ENCODE measurements around the gene RNF225.

Gene RNF225

GRCh38 chr19:58395979-58396627 is 647 bp downstream of the RNF225 start:
- no peaks in the 10 kb centered on the region for H4K20me1 ChIP-seq (ENCODE audit: insufficient read depth, low read length)
- no peaks in the 10 kb centered on the region for H3K9me3 ChIP-seq (replicated peaks; ENCODE audit: insufficient read depth, low read length)
- no peaks in the 10 kb centered on the region; the same call in 1 of the 2 replicates for H3K36me3 ChIP-seq (replicated peaks; ENCODE audit: insufficient read depth, low read length)
- H3K27ac ChIP-seq (ENCODE audit: low read length), result no peak overlapping the region
- TF ChIP-seq, protein P1, sequence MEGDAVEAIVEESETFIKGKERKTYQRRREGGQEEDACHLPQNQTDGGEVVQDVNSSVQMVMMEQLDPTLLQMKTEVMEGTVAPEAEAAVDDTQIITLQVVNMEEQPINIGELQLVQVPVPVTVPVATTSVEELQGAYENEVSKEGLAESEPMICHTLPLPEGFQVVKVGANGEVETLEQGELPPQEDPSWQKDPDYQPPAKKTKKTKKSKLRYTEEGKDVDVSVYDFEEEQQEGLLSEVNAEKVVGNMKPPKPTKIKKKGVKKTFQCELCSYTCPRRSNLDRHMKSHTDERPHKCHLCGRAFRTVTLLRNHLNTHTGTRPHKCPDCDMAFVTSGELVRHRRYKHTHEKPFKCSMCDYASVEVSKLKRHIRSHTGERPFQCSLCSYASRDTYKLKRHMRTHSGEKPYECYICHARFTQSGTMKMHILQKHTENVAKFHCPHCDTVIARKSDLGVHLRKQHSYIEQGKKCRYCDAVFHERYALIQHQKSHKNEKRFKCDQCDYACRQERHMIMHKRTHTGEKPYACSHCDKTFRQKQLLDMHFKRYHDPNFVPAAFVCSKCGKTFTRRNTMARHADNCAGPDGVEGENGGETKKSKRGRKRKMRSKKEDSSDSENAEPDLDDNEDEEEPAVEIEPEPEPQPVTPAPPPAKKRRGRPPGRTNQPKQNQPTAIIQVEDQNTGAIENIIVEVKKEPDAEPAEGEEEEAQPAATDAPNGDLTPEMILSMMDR (IDR thresholded peaks at IDR 0.05; ENCODE audit: low read length), result no peak
- TF ChIP-seq EZH2 (optimal IDR thresholded peaks at IDR 0.05; ENCODE audit: low read depth, low read length) (no peak), EZH2phosphoT487 (IDR thresholded peaks at IDR 0.05; ENCODE audit: low read length) (no peak)
- H3K27me3 ChIP-seq (replicated peaks; ENCODE audit: insufficient read depth, low read length), result no peaks in the 10 kb centered on the region
- H2AFZ ChIP-seq (ENCODE audit: low read length), result no peak overlapping the region
- H3K4me3 ChIP-seq (ENCODE audit: low read length), result no peak overlapping the region
- no peak for DNase-seq
- peaks cover 7% of the 10 kb centered on the region; the same call in 1 of the 2 replicates for H3K79me2 ChIP-seq (ENCODE audit: low read length)
- H3F3A ChIP-seq (ENCODE audit: insufficient read depth, low read length), result no peaks in the 10 kb centered on the region
- no peak overlapping the region for H3K4me2 ChIP-seq (ENCODE audit: low read depth, low read length)
- no peaks in the 10 kb centered on the region for H3K9me2 ChIP-seq (replicated peaks; ENCODE audit: insufficient read depth, low read length)
- no peak overlapping the region for H3K9ac ChIP-seq (ENCODE audit: low read length)
- no peaks in the 10 kb centered on the region for H3K4me1 ChIP-seq (ENCODE audit: low read length)

GRCh38 chr19:58396691-58397532 is 1.5 kb downstream of the RNF225 start:
- H3K79me2 ChIP-seq (ENCODE audit: low read length), result peaks cover 7% of the 10 kb centered on the region; the same call in 1 of the 2 replicates
- H3K4me3 ChIP-seq (ENCODE audit: low read length), result no peak overlapping the region
- no peak overlapping the region for H3K27ac ChIP-seq (ENCODE audit: low read length)
- no peaks in the 10 kb centered on the region; the same call in 1 of the 2 replicates for H3K36me3 ChIP-seq (replicated peaks; ENCODE audit: insufficient read depth, low read length)
- TF ChIP-seq, protein P1 (IDR thresholded peaks at IDR 0.05; ENCODE audit: low read length), result no peak
- TF ChIP-seq EZH2phosphoT487 (IDR thresholded peaks at IDR 0.05; ENCODE audit: low read length) (no peak), EZH2 (optimal IDR thresholded peaks at IDR 0.05; ENCODE audit: low read depth, low read length) (no peak)
- H3F3A ChIP-seq (ENCODE audit: insufficient read depth, low read length), result no peaks in the 10 kb centered on the region
- DNase-seq, result no peak
- H3K9ac ChIP-seq (ENCODE audit: low read length), result no peak overlapping the region
- H2AFZ ChIP-seq (ENCODE audit: low read length), result no peak overlapping the region
- no peaks in the 10 kb centered on the region for H4K20me1 ChIP-seq (ENCODE audit: insufficient read depth, low read length)
- no peak overlapping the region for H3K4me2 ChIP-seq (ENCODE audit: low read depth, low read length)
- no peaks in the 10 kb centered on the region for H3K4me1 ChIP-seq (ENCODE audit: low read length)
- no peaks in the 10 kb centered on the region for H3K9me2 ChIP-seq (replicated peaks; ENCODE audit: insufficient read depth, low read length)
- H3K27me3 ChIP-seq (replicated peaks; ENCODE audit: insufficient read depth, low read length), result 0 out of 2 replicates have a peak, but pooled peaks cover under 1% of the 10 kb centered on the region
- no peaks in the 10 kb centered on the region for H3K9me3 ChIP-seq (replicated peaks; ENCODE audit: insufficient read depth, low read length)

DNA sequence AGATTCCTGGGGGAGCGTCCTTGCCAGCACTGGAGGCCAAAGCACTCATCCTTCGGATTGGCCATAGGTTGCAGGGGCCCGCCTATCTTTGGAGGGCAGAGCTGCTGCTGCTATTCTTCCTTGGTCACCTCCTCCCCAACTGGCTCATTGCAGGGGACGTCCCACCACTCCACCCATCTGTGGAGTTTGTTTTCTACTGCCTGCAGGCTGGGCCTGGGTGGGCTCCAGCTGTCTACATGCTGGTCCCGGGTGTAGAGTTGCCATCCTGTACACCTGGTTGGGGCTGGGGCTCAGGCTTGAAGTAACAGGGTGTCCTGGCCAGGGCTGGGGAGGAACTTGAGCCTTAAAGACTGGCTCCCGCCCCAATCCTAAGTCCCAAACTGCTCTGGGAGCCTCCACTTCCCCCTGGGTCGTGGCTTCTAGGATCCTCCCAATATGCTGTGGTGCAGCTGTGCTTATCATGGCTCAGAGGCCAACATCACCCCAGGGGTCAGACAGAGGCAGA is 2.1 kb downstream of the RNF225 start:
- Histone ChIP-seq H3K27me3 (replicated peaks; ENCODE audit: insufficient read depth, low read length) (peaks cover 5% of the 10 kb centered on the region; the same call in 1 of the 2 replicates), H3K4me3 (ENCODE audit: low read length) (no peak overlapping the region), H2AFZ (ENCODE audit: low read length) (no peak overlapping the region), H3K9me2 (replicated peaks; ENCODE audit: insufficient read depth, low read length) (no peaks in the 10 kb centered on the region), H3K4me2 (ENCODE audit: low read depth, low read length) (no peak overlapping the region), H3K9me3 (replicated peaks; ENCODE audit: insufficient read depth, low read length) (no peaks in the 10 kb centered on the region), H3K9ac (ENCODE audit: low read length) (no peak overlapping the region), H3K27ac (ENCODE audit: low read length) (no peak overlapping the region), H4K20me1 (ENCODE audit: insufficient read depth, low read length) (no peaks in the 10 kb centered on the region), H3K79me2 (ENCODE audit: low read length) (peaks cover 4% of the 10 kb centered on the region; the same call in 1 of the 2 replicates), H3K4me1 (ENCODE audit: low read length) (no peaks in the 10 kb centered on the region), H3K36me3 (replicated peaks; ENCODE audit: insufficient read depth, low read length) (no peaks in the 10 kb centered on the region; the same call in 1 of the 2 replicates), H3F3A (ENCODE audit: insufficient read depth, low read length) (no peaks in the 10 kb centered on the region)
- DNase-seq, result no peak
- TF ChIP-seq, protein P1 (IDR thresholded peaks at IDR 0.05; ENCODE audit: low read length), result no peak
- TF ChIP-seq EZH2 (optimal IDR thresholded peaks at IDR 0.05; ENCODE audit: low read depth, low read length), result no peak
- no peak for TF ChIP-seq EZH2phosphoT487 (IDR thresholded peaks at IDR 0.05; ENCODE audit: low read length)
